ENCODE measurements around the gene TEAD2. TPM values are rescaled to one million over a fixed set of nuclear protein-coding genes. Genes with fewer than 3 reads are reported as not detected.
"Not testable (repeated sequence)": the region's sequence is repeated elsewhere in the genome, so short reads cannot be mapped to it uniquely, and the experiment has no call there.

Gene TEAD2
- total and polyA plus RNA-seq, 9 of the 15 experiments (the other 6 are each of a cell fraction or from before 2014, with no cell fraction given): 1.6 to 27.0 (median 13.9) TPM

GRCh38 chr19:49326165-49326704, 36.0 kb downstream of the TEAD2 start:
- H4K20me1 ChIP-seq (replicated peaks; ENCODE audit: control insufficient read depth, insufficient read depth, low read length): no peaks in the 10 kb centered on the region
- no peaks in the 10 kb centered on the region for H3K9me3 ChIP-seq (replicated peaks; ENCODE audit: control insufficient read depth, insufficient read depth, low read depth, low read length)
- no peak overlapping the region for H3K4me2 ChIP-seq (ENCODE audit: insufficient read depth, low read length)
- 65% methylated on average over 3 of the region's 3 CpGs for WGBS (ENCODE audit: insufficient coverage, low coverage, missing lambda C conversion rate)
- H3K9me1 ChIP-seq (ENCODE audit: control insufficient read depth, insufficient read depth, low read length): no peaks in the 10 kb centered on the region
- FAIRE-seq (no peak), DNase-seq (ENCODE audit: extremely low read depth in 1 of 4, low spot score in 3 of 4) (no peak), ATAC-seq (no peak)
- ChIA-PET POLR2A (interaction anchor here (0.7 kb wide), 2 partner anchors 94 to 1395 kb away, joined by 3 to 4 read pairs; no protein-coding TSS in a partner anchor), CTCF (ENCODE audit: low intra/inter-chr PET ratio) (interaction anchor here (0.6 kb wide), 1 partner anchor 26 kb away, joined by 3 read pairs; no protein-coding TSS in a partner anchor)
- H3K27ac ChIP-seq (ENCODE audit: extremely low read depth, low read depth, low read length): no peak overlapping the region
- H3K79me2 ChIP-seq (ENCODE audit: control insufficient read depth, insufficient read depth, low read length): no peaks in the 10 kb centered on the region
- TF ChIP-seq MEIS2 (IDR thresholded peaks at IDR 0.05; ENCODE audit: partially characterized antibody) (no peak), MTA3 (IDR thresholded peaks at IDR 0.05; ENCODE audit: borderline replicate concordance) (no peak), NBN (IDR thresholded peaks at IDR 0.05; ENCODE audit: low read depth) (no peak), E2F3 (CRISPR knock-in tag; IDR thresholded peaks at IDR 0.05) (no peak), SRF (CRISPR knock-in tag; IDR thresholded peaks at IDR 0.05) (no peak), SAFB (IDR thresholded peaks at IDR 0.05; ENCODE audit: borderline replicate concordance, low read depth, low read length) (no peak), HNRNPLL (IDR thresholded peaks at IDR 0.05; ENCODE audit: low read depth, low read length, poor library complexity, severe bottlenecking) (no peak), ELF2 (CRISPR knock-in tag; IDR thresholded peaks at IDR 0.05) (no peak), HNRNPK (IDR thresholded peaks at IDR 0.05; ENCODE audit: low read depth, low read length, poor library complexity, severe bottlenecking) (no peak), RAD21 (CRISPR knock-in tag; conservative IDR thresholded peaks at IDR 0.05 in 1 of 2, IDR thresholded peaks at IDR 0.05 in 1 of 2) (no peak), ZFX (CRISPR knock-in tag; IDR thresholded peaks at IDR 0.05) (no peak), SETDB1 (IDR thresholded peaks at IDR 0.05; ENCODE audit: low read length) (no peak), ZNF668 (CRISPR knock-in tag; IDR thresholded peaks at IDR 0.05) (no peak)
- H3K36me3 ChIP-seq (ENCODE audit: control insufficient read depth, insufficient read depth, low read length): 0 out of 3 replicates have a peak, but pooled peaks cover 3% of the 10 kb centered on the region
- no peak overlapping the region for H3K4me3 ChIP-seq
- H2AFZ ChIP-seq (ENCODE audit: low read depth, low read length): no peak overlapping the region
- H3K9ac ChIP-seq (ENCODE audit: insufficient read depth in 1 of 2, low read depth in 2 of 2, low read length in 2 of 2): no peak overlapping the region
- peaks cover 5 to 21% of the 10 kb centered on the region in 2 experiments; a peak in 4 of 5 replicates for H3K4me1 ChIP-seq (replicated peaks in 1 of 2; ENCODE audit: control insufficient read depth in 2 of 2, insufficient read depth in 2 of 2, low read length in 2 of 2)
- in situ Hi-C loops (cut with MboI): no loop called here
- BruUV-seq (replicated peaks): no TSS peak
- intact Hi-C loops (cut with micrococcal nuclease): no loop called here
- no peaks in the 10 kb centered on the region for H3K27me3 ChIP-seq (ENCODE audit: control insufficient read depth in 2 of 2, insufficient read depth in 2 of 2, low read length in 2 of 2)

DNA sequence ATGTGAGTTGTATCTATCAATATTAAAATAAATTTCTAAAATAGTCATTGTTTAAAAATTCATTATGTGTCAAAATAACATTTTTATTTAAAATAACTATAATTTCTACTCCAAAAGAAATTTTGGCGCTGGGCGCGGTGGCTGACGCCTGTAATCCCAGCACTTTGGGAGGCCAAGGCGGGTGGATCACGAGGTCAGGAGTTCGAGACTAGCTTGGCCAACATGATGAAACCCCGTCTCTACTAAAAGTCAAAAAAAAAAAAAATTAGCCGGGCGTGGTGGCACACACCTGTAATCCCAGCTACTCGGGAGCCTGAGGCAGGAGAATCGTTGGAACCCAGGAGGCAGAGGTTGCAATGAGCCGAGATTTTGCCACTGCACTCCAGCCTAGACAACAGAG, 36.5 kb downstream of the TEAD2 start:
- H3K9me3 ChIP-seq (replicated peaks; ENCODE audit: control insufficient read depth, insufficient read depth, low read depth, low read length); H4K20me1 ChIP-seq (replicated peaks; ENCODE audit: control insufficient read depth, insufficient read depth, low read length); H3K79me2 ChIP-seq (ENCODE audit: control insufficient read depth, insufficient read depth, low read length); H3K27ac ChIP-seq (ENCODE audit: extremely low read depth, low read depth, low read length); intact Hi-C loops (cut with micrococcal nuclease); BruUV-seq (replicated peaks); DNase-seq (ENCODE audit: extremely low read depth in 1 of 4, low spot score in 3 of 4); H3K36me3 ChIP-seq (ENCODE audit: control insufficient read depth, insufficient read depth, low read length); H3K9ac ChIP-seq (ENCODE audit: insufficient read depth in 1 of 2, low read depth in 2 of 2, low read length in 2 of 2); H3K27me3 ChIP-seq (ENCODE audit: control insufficient read depth in 2 of 2, insufficient read depth in 2 of 2, low read length in 2 of 2); ATAC-seq; H3K9me1 ChIP-seq (ENCODE audit: control insufficient read depth, insufficient read depth, low read length); H3K4me3 ChIP-seq; H2AFZ ChIP-seq (ENCODE audit: low read depth, low read length); H3K4me2 ChIP-seq (ENCODE audit: insufficient read depth, low read length); in situ Hi-C loops (cut with MboI); FAIRE-seq: not testable (repeated sequence)
- CTCF ChIA-PET (ENCODE audit: low intra/inter-chr PET ratio): interaction anchor here (0.6 kb wide), 1 partner anchor 26 kb away, joined by 3 read pairs; no protein-coding TSS in a partner anchor
- WGBS (ENCODE audit: insufficient coverage, low coverage, missing lambda C conversion rate): 65% methylated on average over 11 of the region's 13 CpGs
- POLR2A ChIA-PET: interaction anchor here (0.7 kb wide), 2 partner anchors 94 to 1395 kb away, joined by 3 to 4 read pairs; no protein-coding TSS in a partner anchor
- H3K4me1 ChIP-seq (replicated peaks in 1 of 2; ENCODE audit: control insufficient read depth in 2 of 2, insufficient read depth in 2 of 2, low read length in 2 of 2): peaks cover 5 to 21% of the 10 kb centered on the region in 2 experiments; a peak in 4 of 5 replicates

Measured in K562 (cell line).